Measurements from ENCODE around the gene TMEM120B. TPM values are rescaled to one million over a fixed set of nuclear protein-coding genes. Genes with fewer than 3 reads are reported as not detected.

Gene TMEM120B
- total and polyA plus RNA-seq, 2 of the 4 experiments (the other 2 are of a cell fraction): 10.6 to 18.4 TPM

GRCh38 chr12:121712190-121712460, 427 bp upstream of the TMEM120B start:
- dilution Hi-C loops (cut with HindIII; ENCODE audit: low sequenced_read_pairs, unreplicated experiment): no loop called here

More at GRCh38 chr12:121712190-121712460, 427 bp upstream of the TMEM120B start:
- H2AK5ac ChIP-seq (ENCODE audit: low read depth, low read length): peak overlapping the region; percentile 11; the same call in 1 of the 2 replicates
- H3K9me1 ChIP-seq (ENCODE audit: insufficient read depth, low read length): peaks cover 22% of the 10 kb centered on the region
- peak overlapping the region; percentile 64 for H3K27ac ChIP-seq (ENCODE audit: insufficient read depth, low read length)
- peak overlapping the region; percentile 48 for H2BK5ac ChIP-seq (ENCODE audit: low read depth, low read length, poor library complexity, severe bottlenecking)
- peak overlapping the region; percentile 99 for H3K4me2 ChIP-seq (ENCODE audit: low read depth, low read length)
- H3K79me1 ChIP-seq (ENCODE audit: low read depth in 1 of 2, low read length in 2 of 2): peaks cover 26 to 46% of the 10 kb centered on the region in 2 experiments; a peak in 3 of 4 replicates
- peak overlapping the region; percentile 83 for H2BK120ac ChIP-seq (ENCODE audit: low read depth, low read length)
- H4K20me1 ChIP-seq (ENCODE audit: insufficient read depth, low read length): peaks cover 6% of the 10 kb centered on the region; the same call in 1 of the 2 replicates
- H3K56ac ChIP-seq (ENCODE audit: extremely low read depth, insufficient read depth, low read length): peak overlapping the region; percentile 72
- in situ Hi-C loops (cut with MboI; ENCODE audit: low sequenced_read_pairs): no loop called here
- peak overlapping the region; percentile 75 for H3K4me3 ChIP-seq (ENCODE audit: insufficient read depth, low read depth, low read length)
- H3K4me1 ChIP-seq (ENCODE audit: control insufficient read depth, insufficient read depth, low read length): peaks cover 8% of the 10 kb centered on the region
- peak overlapping the region; percentile 97 for H3K14ac ChIP-seq (replicated peaks; ENCODE audit: low read depth, low read length)
- H2AK9ac ChIP-seq (replicated peaks; ENCODE audit: low read depth, low read length, poor library complexity): peak overlapping the region; percentile 66
- peak overlapping the region; percentile 69 for H3K9ac ChIP-seq (ENCODE audit: low read depth, low read length)
- no peaks in the 10 kb centered on the region for H3K9me3 ChIP-seq (ENCODE audit: control insufficient read depth, insufficient read depth, low read length)
- no peaks in the 10 kb centered on the region for H3K27me3 ChIP-seq (ENCODE audit: control insufficient read depth, insufficient read depth, low read length)
- ChIA-PET CTCF (interaction anchor here (0.6 to 1.5 kb wide), 4 partner anchors 53 to 321 kb away, joined by 3 to 6 read pairs (median 4); no protein-coding TSS in a partner anchor), POLR2A (ENCODE audit: unreplicated experiment) (interaction anchor here (0.5 kb wide), 2 partner anchors 72 to 185 kb away, joined by 4 to 6 read pairs; no protein-coding TSS in a partner anchor)
- peak overlapping the region; percentile 61 for H3K23ac ChIP-seq (ENCODE audit: low read depth, low read length)
- 0% methylated on average over 2 of the region's 16 CpGs; no CpG with 5 or more reads in 1 of the 2 experiments for WGBS, 2 experiments (ENCODE audit: extremely low coverage in 2 of 2, insufficient read length in 1 of 2)
- ATAC-seq (ENCODE audit: low read depth) (peak; percentile 27), DNase-seq (no peak)
- no peak overlapping the region for H2BK20ac ChIP-seq (ENCODE audit: low read depth, low read length)
- peak overlapping the region; percentile 70 for H3K18ac ChIP-seq (ENCODE audit: low read depth, low read length)
- H3K36me3 ChIP-seq (ENCODE audit: control insufficient read depth, insufficient read depth, low read length): 0 out of 2 replicates have a peak, but pooled peaks cover 1% of the 10 kb centered on the region
- BruUV-seq (replicated peaks): no TSS peak
- peak overlapping the region; percentile 32 to 93 for H4K8ac ChIP-seq (ENCODE audit: low read depth in 2 of 2, low read length in 2 of 2)
- intact Hi-C loops (cut with micrococcal nuclease): loop anchor here (5.0 kb wide), 2 partner anchors 55 to 80 kb away; partner anchors contain the start of gene RHOF
- peak overlapping the region; percentile 87 for H3K4ac ChIP-seq (ENCODE audit: low read depth, low read length)
- H2AFZ ChIP-seq (replicated peaks; ENCODE audit: low read length, poor library complexity): peak overlapping the region; percentile 90
- H4K5ac ChIP-seq (ENCODE audit: low read depth, low read length): peak overlapping the region; percentile 58
- TF ChIP-seq RFX5 (IDR thresholded peaks at IDR 0.05; ENCODE audit: low read depth, low read length) (no peak), CTCF (conservative IDR thresholded peaks at IDR 0.05; ENCODE audit: low read depth, low read length) (no peak), MXI1 (IDR thresholded peaks at IDR 0.05; ENCODE audit: borderline replicate concordance, low read depth, low read length) (no peak), POLR2A (IDR thresholded peaks at IDR 0.05; ENCODE audit: low read depth, low read length) (no peak), FOS (IDR thresholded peaks at IDR 0.05; ENCODE audit: low read depth, low read length) (no peak), RAD21 (IDR thresholded peaks at IDR 0.05; ENCODE audit: low read length) (no peak), RCOR1 (IDR thresholded peaks at IDR 0.05; ENCODE audit: insufficient replicate concordance, low read length) (no peak), CHD1 (IDR thresholded peaks at IDR 0.05; ENCODE audit: low read depth, low read length) (no peak), MAFK (IDR thresholded peaks at IDR 0.05; ENCODE audit: low read depth, low read length) (no peak), MAZ (IDR thresholded peaks at IDR 0.05; ENCODE audit: borderline replicate concordance, low read depth, low read length) (no peak), CEBPB (IDR thresholded peaks at IDR 0.05; ENCODE audit: low read depth, low read length) (no peak), USF2 (IDR thresholded peaks at IDR 0.05; ENCODE audit: low read depth, low read length) (no peak), NFE2L2 (IDR thresholded peaks at IDR 0.05; ENCODE audit: low read depth, low read length) (no peak), SMC3 (IDR thresholded peaks at IDR 0.05; ENCODE audit: low read depth, low read length) (no peak), BHLHE40 (IDR thresholded peaks at IDR 0.05; ENCODE audit: low read depth, low read length) (no peak)
- TF ChIP-seq, protein P1, sequence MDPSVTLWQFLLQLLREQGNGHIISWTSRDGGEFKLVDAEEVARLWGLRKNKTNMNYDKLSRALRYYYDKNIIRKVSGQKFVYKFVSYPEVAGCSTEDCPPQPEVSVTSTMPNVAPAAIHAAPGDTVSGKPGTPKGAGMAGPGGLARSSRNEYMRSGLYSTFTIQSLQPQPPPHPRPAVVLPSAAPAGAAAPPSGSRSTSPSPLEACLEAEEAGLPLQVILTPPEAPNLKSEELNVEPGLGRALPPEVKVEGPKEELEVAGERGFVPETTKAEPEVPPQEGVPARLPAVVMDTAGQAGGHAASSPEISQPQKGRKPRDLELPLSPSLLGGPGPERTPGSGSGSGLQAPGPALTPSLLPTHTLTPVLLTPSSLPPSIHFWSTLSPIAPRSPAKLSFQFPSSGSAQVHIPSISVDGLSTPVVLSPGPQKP (IDR thresholded peaks at IDR 0.05; ENCODE audit: borderline replicate concordance, low read depth, low read length): no peak
- H4K91ac ChIP-seq (ENCODE audit: insufficient read depth, low read depth, low read length): peak overlapping the region; percentile 81; the same call in 1 of the 2 replicates
- H2BK15ac ChIP-seq (ENCODE audit: low read depth, low read length): no peak overlapping the region

Measured in IMR-90 (cell line).